A549 (cell line): ENCODE data around the gene PDLIM5. TPM values are rescaled to one million over a fixed set of nuclear protein-coding genes. Genes with fewer than 3 reads are reported as not detected.

Source experiments
- ATAC-seq, 2 experiments: fragments of 200-7000 bp in 1 of 2; fragments of >200 bp in 1 of 2; cut with Nextera tagmentation in 1 of 2; cut with Tn5 transposase in 1 of 2; 3 replicates each; pipeline versions ENCODE4 v1.8.0 to v1.9.1; 2018 to 2020; ENCODE audit warnings: mild to moderate bottlenecking in 1 of 2, moderate library complexity in 1 of 2
- CTCF ChIA-PET: fragments of 300-600 bp; sonication (Branson Sonifier 250); formaldehyde crosslinking; extraction: SDS; loops from one replicate; lab custom pipeline; 2021; ENCODE audit warnings: antibody characterized with exemption, inconsistent platforms; lab: Yijun Ruan, JAX
- POLR2A ChIA-PET: fragments of 350-600 bp; formaldehyde crosslinking; extraction: SDS; loops from one replicate; lab custom pipeline; 2021; ENCODE audit warnings: antibody characterized with exemption, inconsistent platforms; lab: Yijun Ruan, JAX
- DNase-seq, 2 experiments: peaks; one replicate each; pipeline versions ENCODE4 v3.0.0 to v3.0.0-alpha.2; 2011 to 2016; ENCODE audit warnings: low read depth in 1 of 2, low spot score in 1 of 2
- FAIRE-seq: peaks from 2 replicates; lab custom pipeline; 2011; peaks lifted over from hg19 to GRCh38; lab: Jason Lieb, UNC
- H3K27ac ChIP-seq, 2 experiments: fragments of >200 bp; sonication (Bioruptor Twin); formaldehyde crosslinking; 3 replicates each; pipeline ENCODE4 v1.5.1; 2016 to 2017
- H3K4me1 ChIP-seq: fragments of >200 bp; sonication (Bioruptor Twin); formaldehyde crosslinking; 3 replicates; pipeline ENCODE4 v1.6.1; 2016
- H3K4me2 ChIP-seq: fragments of >200 bp; sonication (Bioruptor Twin); formaldehyde crosslinking; 3 replicates; pipeline ENCODE4 v1.6.1; 2016
- H3K4me3 ChIP-seq: fragments of >200 bp; sonication (Bioruptor Twin); formaldehyde crosslinking; 3 replicates; pipeline ENCODE4 v1.5.1; 2016
- H3K9me3 ChIP-seq: fragments of >200 bp; sonication (Bioruptor Twin); formaldehyde crosslinking; 3 replicates; pipeline ENCODE4 v1.6.1; 2016
- BHLHE40 ChIP-seq: IDR thresholded peaks from 2 replicates; pipeline ENCODE4 v1.6.1; 2012; ENCODE audit warnings: low read depth, low read length, inconsistent platforms
- CEBPB ChIP-seq, 2 experiments: fragments of >200 bp in 1 of 2; sonication (Bioruptor Twin) in 1 of 2; formaldehyde crosslinking in 1 of 2; IDR thresholded peaks; 2 replicates each; pipeline ENCODE4 v1.6.1; 2012 to 2016
- EHMT2 ChIP-seq: fragments of 200-600 bp; sonication (generic); IDR thresholded peaks from 2 replicates; pipeline ENCODE4 v1.6.1; 2016; ENCODE audit warnings: antibody characterized with exemption, low read depth, mild to moderate bottlenecking, moderate library complexity
- EP300 ChIP-seq, 2 experiments: fragments of >200 bp; sonication (Bioruptor Twin); formaldehyde crosslinking; IDR thresholded peaks; 2 replicates in 1 of 2; 3 replicates in 1 of 2; pipeline ENCODE4 v1.6.1; 2016 to 2017
- FOSB ChIP-seq: fragments of 250-450 bp; sonication (Bioruptor Pico); IDR thresholded peaks from 2 replicates; pipeline ENCODE4 v1.5.0; 2020; ENCODE audit warnings: mild to moderate bottlenecking, moderate library complexity
- HOXB13 ChIP-seq: fragments of 250-450 bp; sonication (Bioruptor Pico); IDR thresholded peaks from 2 replicates; pipeline ENCODE4 v1.5.0; 2020; ENCODE audit warnings: low read depth, mild to moderate bottlenecking, moderate library complexity
- KDM1A ChIP-seq: fragments of 200-600 bp; sonication (generic); IDR thresholded peaks from 2 replicates; pipeline ENCODE4 v1.6.1; 2016; ENCODE audit warnings: low read depth, mild to moderate bottlenecking
- KDM5A ChIP-seq: fragments of 200-600 bp; sonication (generic); IDR thresholded peaks from 2 replicates; pipeline ENCODE4 v1.6.1; 2016; ENCODE audit warnings: antibody characterized with exemption, mild to moderate bottlenecking
- MYC ChIP-seq: IDR thresholded peaks from 2 replicates; pipeline ENCODE4 v1.6.1; 2012; ENCODE audit warnings: mild to moderate bottlenecking, inconsistent platforms, low read length, improper control_type of control experiment, borderline replicate concordance
- NR3C1 ChIP-seq: fragments of >200 bp; sonication (Bioruptor Twin); formaldehyde crosslinking; IDR thresholded peaks from 3 replicates; pipeline ENCODE4 v1.6.1; 2017
- PHF8 ChIP-seq: fragments of 200-600 bp; sonication (generic); IDR thresholded peaks from 2 replicates; pipeline ENCODE4 v1.6.1; 2016; ENCODE audit warnings: low read depth, mild to moderate bottlenecking, antibody characterized with exemption, moderate library complexity, borderline replicate concordance
- POLR2A ChIP-seq: IDR thresholded peaks from 2 replicates; pipeline ENCODE4 v1.6.1; 2012; ENCODE audit warnings: mild to moderate bottlenecking, low read length
- POLR2AphosphoS2 ChIP-seq: conservative IDR thresholded peaks from 2 replicates; pipeline ENCODE4 v1.6.1; 2012; ENCODE audit warnings: low read length, improper control_type of control experiment, inconsistent platforms
- RAD21 ChIP-seq, 2 experiments: fragments of >200 bp in 1 of 2; sonication (Bioruptor Twin) in 1 of 2; formaldehyde crosslinking in 1 of 2; IDR thresholded peaks in 1 of 2; conservative IDR thresholded peaks in 1 of 2; 2 replicates in 1 of 2; 3 replicates in 1 of 2; pipeline ENCODE4 v1.6.1; 2012 to 2018; ENCODE audit warnings: inconsistent platforms in 1 of 2
- RFX5 ChIP-seq: fragments of 450-650 bp; IDR thresholded peaks from 2 replicates; pipeline ENCODE4 v1.7.1; 2014; ENCODE audit warnings: antibody characterized with exemption, mild to moderate bottlenecking, moderate library complexity
- RNF2 ChIP-seq: fragments of 200-600 bp; sonication (generic); IDR thresholded peaks from 2 replicates; pipeline ENCODE4 v1.6.1; 2016; ENCODE audit warnings: low read depth, mild to moderate bottlenecking, antibody characterized with exemption, moderate library complexity, borderline replicate concordance
- SMC3 ChIP-seq: fragments of >200 bp; sonication (Bioruptor Twin); formaldehyde crosslinking; IDR thresholded peaks from 3 replicates; pipeline ENCODE4 v1.6.1; 2018; ENCODE audit warnings: inconsistent platforms
- ZFP36 ChIP-seq: fragments of 450-650 bp; IDR thresholded peaks from 2 replicates; pipeline ENCODE4 v1.6.1; 2014; ENCODE audit warnings: borderline replicate concordance; ENCODE audit not compliant: partially characterized antibody
- ZSCAN20 ChIP-seq: fragments of 250-450 bp; sonication (Bioruptor Pico); IDR thresholded peaks from 2 replicates; pipeline ENCODE4 v1.8.0; 2022; ENCODE audit warnings: mild to moderate bottlenecking, moderate library complexity
- WGBS: methylation state at CpG from one replicate; pipeline ENCODE4 v1.1.6; 2017; ENCODE audit errors: missing lambda C conversion rate; 5-methylcytosine and 5-hydroxymethylcytosine counted together
- polyA plus RNA-seq, 4 experiments: library from polyadenylated mRNA; depleted of rRNA in 3 of 4; stranded (reverse); fragments of >200 nt; fragmentation: RNase III in 1 of 4; extraction: RNeasy Plus Mini Kit Qiagen cat#74134 plus additional on column Dnase treatment in 1 of 4; gene quantifications; 2 replicates in 3 of 4; 3 replicates in 1 of 4; pipeline ENCODE4 v1.2.3, GENCODE V29; 2011 to 2017
- TF ChIP-seq, protein P1 (sequence below): fragments of >200 bp; sonication (Bioruptor Twin); formaldehyde crosslinking; IDR thresholded peaks from 3 replicates; pipeline ENCODE4 v1.6.1; 2016
- TF ChIP-seq, protein P2 (sequence below): fragments of 450-650 bp; IDR thresholded peaks from 2 replicates; pipeline ENCODE4 v1.6.1; 2014; ENCODE audit warnings: antibody characterized with exemption
- TF ChIP-seq, protein P3 (sequence below): IDR thresholded peaks from 2 replicates; pipeline ENCODE4 v1.6.1; 2012; ENCODE audit warnings: low read depth, borderline replicate concordance
- TF ChIP-seq, protein P4 (sequence below): fragments of 250-450 bp; sonication (Bioruptor Pico); IDR thresholded peaks from 2 replicates; pipeline ENCODE4 v1.5.0; 2021; ENCODE audit warnings: mild to moderate bottlenecking, moderate library complexity, borderline replicate concordance

The PDLIM5 gene
- polyA plus RNA-seq, 2 of the 4 experiments (the other 2 are of a cell fraction), result 54.2 to 242 TPM

DNA sequence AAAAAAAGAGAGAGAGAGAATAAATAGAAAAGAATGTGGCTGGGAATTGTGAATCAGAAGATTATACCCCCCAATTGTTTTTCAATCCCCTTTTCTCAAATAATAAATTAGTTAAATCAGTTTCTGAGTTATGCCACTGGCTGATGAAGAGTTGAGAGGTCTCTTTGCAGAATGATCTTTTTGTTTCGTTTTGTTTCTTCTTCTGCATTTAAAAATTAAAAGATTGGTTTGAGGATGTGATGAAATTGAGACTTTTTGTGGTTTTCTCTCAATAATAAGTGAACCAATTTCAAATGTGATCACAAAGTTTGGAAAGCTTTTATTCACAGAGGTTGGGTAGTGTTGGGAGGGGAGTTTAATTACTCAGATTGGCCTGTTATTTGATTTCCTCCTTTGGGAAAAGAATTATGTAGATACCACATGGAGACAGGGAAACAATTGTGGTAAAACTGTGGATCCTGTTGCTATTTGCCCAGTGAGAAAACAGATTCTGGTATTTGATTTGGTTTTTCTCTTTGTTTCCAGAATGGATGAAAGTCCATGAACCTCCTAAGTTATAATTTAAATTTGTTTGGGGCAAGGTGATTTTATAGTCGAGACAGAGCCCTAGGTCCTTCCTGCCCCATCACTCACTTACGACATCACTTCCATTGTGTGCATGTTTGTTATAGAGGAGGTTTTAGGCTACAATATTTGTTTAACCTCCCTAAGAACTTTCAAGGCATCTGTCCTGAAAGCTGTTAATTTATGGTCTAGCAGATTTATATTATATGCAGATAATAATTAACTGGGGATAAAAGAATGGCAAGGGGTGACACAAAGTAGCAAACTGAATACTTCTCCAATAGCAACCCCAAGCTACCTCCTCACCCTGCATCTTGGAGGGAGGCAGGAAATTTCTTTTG lies 214.0 kb downstream of the PDLIM5 start (continued):
- TF ChIP-seq, protein P1, sequence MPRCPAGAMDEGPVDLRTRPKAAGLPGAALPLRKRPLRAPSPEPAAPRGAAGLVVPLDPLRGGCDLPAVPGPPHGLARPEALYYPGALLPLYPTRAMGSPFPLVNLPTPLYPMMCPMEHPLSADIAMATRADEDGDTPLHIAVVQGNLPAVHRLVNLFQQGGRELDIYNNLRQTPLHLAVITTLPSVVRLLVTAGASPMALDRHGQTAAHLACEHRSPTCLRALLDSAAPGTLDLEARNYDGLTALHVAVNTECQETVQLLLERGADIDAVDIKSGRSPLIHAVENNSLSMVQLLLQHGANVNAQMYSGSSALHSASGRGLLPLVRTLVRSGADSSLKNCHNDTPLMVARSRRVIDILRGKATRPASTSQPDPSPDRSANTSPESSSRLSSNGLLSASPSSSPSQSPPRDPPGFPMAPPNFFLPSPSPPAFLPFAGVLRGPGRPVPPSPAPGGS, result peak; percentile 90; the same call in 2 of the 3 replicates
- TF ChIP-seq, protein P2, sequence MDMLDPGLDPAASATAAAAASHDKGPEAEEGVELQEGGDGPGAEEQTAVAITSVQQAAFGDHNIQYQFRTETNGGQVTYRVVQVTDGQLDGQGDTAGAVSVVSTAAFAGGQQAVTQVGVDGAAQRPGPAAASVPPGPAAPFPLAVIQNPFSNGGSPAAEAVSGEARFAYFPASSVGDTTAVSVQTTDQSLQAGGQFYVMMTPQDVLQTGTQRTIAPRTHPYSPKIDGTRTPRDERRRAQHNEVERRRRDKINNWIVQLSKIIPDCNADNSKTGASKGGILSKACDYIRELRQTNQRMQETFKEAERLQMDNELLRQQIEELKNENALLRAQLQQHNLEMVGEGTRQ, result no peak
- TF ChIP-seq ZFP36, result peak; percentile 4
- no peak for TF ChIP-seq POLR2A
- 0 out of 2 replicates have a peak, but pooled peaks have one; percentile 56 for TF ChIP-seq HOXB13 (CRISPR knock-in tag)
- peak; percentile 78 to 96 for TF ChIP-seq CEBPB (IDR thresholded peaks at IDR 0.05)
- peak; percentile 43; the same call in 2 of the 3 replicates for TF ChIP-seq SMC3
- TF ChIP-seq EHMT2, result no peak
- no peak for TF ChIP-seq NR3C1
- TF ChIP-seq FOSB, result peak; percentile 66; the same call in 1 of the 2 replicates
- no peak for TF ChIP-seq KDM5A
- TF ChIP-seq BHLHE40, result no peak
- TF ChIP-seq EP300 (IDR thresholded peaks at IDR 0.05), result peak; percentile 96 to 97
- no peak for TF ChIP-seq POLR2AphosphoS2
- TF ChIP-seq MYC, result no peak
- no peak for TF ChIP-seq RNF2
- no peak for TF ChIP-seq KDM1A
- TF ChIP-seq, protein P3, sequence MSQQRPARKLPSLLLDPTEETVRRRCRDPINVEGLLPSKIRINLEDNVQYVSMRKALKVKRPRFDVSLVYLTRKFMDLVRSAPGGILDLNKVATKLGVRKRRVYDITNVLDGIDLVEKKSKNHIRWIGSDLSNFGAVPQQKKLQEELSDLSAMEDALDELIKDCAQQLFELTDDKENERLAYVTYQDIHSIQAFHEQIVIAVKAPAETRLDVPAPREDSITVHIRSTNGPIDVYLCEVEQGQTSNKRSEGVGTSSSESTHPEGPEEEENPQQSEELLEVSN, result no peak
- TF ChIP-seq PHF8, result no peak

DNA sequence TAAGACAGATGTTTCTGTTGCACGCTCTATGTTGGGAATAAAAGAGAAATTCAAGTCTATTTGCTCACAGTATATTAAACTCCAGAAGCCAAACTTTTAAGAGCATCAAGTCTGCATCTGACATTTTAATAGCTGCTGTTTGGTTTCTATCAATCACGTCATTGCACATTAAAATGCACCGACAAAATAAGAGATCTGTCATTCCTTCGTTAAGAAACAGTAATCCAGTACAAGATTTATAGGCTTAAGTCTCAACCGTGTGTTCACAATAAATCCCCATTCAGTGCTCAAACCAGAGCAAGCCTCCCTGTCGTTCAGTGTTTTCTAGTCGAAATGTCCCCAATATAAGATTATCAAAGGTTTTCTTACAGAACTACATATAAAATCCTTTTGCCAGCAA lies 217.0 kb downstream of the PDLIM5 start:
- Histone ChIP-seq H3K4me1 (peaks cover 80% of the 10 kb centered on the region), H3K4me3 (no peak overlapping the region), H3K4me2 (no peak overlapping the region; the same call in 2 of the 3 replicates), H3K9me3 (no peaks in the 10 kb centered on the region), H3K27ac (peak overlapping the region; percentile 74 to 84)
- no peak for ATAC-seq
- peak; percentile 51 for FAIRE-seq
- TF ChIP-seq ZSCAN20 (no peak), RAD21 (conservative IDR thresholded peaks at IDR 0.05 in 1 of 2, IDR thresholded peaks at IDR 0.05 in 1 of 2) (no peak), MYC (no peak), RFX5 (no peak)
- TF ChIP-seq, protein P4, sequence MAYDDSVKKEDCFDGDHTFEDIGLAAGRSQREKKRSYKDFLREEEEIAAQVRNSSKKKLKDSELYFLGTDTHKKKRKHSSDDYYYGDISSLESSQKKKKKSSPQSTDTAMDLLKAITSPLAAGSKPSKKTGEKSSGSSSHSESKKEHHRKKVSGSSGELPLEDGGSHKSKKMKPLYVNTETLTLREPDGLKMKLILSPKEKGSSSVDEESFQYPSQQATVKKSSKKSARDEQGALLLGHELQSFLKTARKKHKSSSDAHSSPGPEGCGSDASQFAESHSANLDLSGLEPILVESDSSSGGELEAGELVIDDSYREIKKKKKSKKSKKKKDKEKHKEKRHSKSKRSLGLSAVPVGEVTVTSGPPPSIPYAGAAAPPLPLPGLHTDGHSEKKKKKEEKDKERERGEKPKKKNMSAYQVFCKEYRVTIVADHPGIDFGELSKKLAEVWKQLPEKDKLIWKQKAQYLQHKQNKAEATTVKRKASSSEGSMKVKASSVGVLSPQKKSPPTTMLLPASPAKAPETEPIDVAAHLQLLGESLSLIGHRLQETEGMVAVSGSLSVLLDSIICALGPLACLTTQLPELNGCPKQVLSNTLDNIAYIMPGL (CRISPR knock-in tag), result no peak
- POLR2A ChIA-PET, result no interaction called here
- 77% methylated on average over 7 of the region's 7 CpGs for WGBS
- no peak for DNase-seq
- CTCF ChIA-PET, result interaction anchor here (0.6 kb wide), 2 partner anchors 40 to 62 kb away, joined by 3 read pairs; no protein-coding TSS in a partner anchor
